ENCODE measurements around the gene ELMOD1.

ELMOD1 gene

DNA sequence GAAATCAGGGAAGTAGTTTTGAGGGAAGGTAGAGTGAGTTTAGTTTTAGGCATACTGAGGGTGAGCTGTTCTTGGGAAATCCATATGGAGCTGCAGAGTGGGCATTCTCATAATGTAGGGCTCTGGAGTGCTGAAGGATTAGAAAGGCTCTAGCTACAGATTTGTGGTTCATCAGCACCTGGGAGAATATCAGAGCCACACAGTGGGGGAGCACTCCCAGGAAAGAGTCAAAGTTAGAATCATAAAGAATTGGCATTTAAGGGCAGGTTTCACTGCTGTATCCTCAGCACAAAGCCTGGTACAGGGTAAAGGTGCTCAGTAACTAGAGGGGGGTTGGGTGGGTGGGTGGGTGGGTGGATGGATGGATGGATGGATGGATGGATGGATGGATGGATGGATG, 68.4 kb downstream of the ELMOD1 start:
- ATAC-seq, result no peak
- TF ChIP-seq PPARA (CRISPR knock-in tag; IDR thresholded peaks at IDR 0.05; ENCODE audit: borderline replicate concordance), result no peak
- no peak for TF ChIP-seq ZNF8 (CRISPR knock-in tag; IDR thresholded peaks at IDR 0.05)
- TF ChIP-seq, protein P1, sequence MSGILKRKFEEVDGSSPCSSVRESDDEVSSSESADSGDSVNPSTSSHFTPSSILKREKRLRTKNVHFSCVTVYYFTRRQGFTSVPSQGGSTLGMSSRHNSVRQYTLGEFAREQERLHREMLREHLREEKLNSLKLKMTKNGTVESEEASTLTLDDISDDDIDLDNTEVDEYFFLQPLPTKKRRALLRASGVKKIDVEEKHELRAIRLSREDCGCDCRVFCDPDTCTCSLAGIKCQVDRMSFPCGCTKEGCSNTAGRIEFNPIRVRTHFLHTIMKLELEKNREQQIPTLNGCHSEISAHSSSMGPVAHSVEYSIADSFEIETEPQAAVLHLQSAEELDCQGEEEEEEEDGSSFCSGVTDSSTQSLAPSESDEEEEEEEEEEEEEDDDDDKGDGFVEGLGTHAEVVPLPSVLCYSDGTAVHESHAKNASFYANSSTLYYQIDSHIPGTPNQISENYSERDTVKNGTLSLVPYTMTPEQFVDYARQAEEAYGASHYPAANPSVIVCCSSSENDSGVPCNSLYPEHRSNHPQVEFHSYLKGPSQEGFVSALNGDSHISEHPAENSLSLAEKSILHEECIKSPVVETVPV (CRISPR knock-in tag; IDR thresholded peaks at IDR 0.05), result no peak
- no peak for TF ChIP-seq TCF4 (CRISPR knock-in tag; IDR thresholded peaks at IDR 0.05; ENCODE audit: borderline replicate concordance)
- no peak for TF ChIP-seq ISL1 (CRISPR knock-in tag; IDR thresholded peaks at IDR 0.05)
- TF ChIP-seq RARB (CRISPR knock-in tag; IDR thresholded peaks at IDR 0.05), result no peak
- TF ChIP-seq ZNF70 (CRISPR knock-in tag; IDR thresholded peaks at IDR 0.05), result no peak
- TF ChIP-seq ZFP30 (CRISPR knock-in tag; IDR thresholded peaks at IDR 0.05), result no peak
- TF ChIP-seq ARNTL (CRISPR knock-in tag; IDR thresholded peaks at IDR 0.05; ENCODE audit: borderline replicate concordance, low read depth), result no peak
- TF ChIP-seq CSDC2 (CRISPR knock-in tag; IDR thresholded peaks at IDR 0.05), result no peak

DNA sequence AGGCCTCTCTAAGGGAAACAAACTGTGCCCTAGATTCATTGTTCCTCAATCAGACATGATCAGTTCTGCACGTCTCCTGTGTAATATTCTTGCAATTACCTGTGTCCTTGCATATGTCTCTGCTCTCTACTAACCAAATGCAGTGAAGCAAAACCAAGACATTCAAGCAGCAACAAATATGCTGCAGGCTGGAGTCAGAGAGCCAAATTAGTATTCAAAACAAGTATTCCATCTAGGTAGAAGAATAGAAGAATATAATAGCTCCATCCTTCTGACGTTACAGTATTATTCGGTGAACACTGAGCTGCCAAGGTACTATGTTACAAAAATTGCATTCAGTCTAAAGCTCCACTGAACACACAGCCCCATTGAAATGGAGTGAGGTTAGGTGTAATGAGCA, 69.1 kb downstream of the ELMOD1 start:
- no peak for ATAC-seq
- TF ChIP-seq ISL1 (CRISPR knock-in tag; IDR thresholded peaks at IDR 0.05) (no peak), ZFP30 (CRISPR knock-in tag; IDR thresholded peaks at IDR 0.05) (no peak), ZNF70 (CRISPR knock-in tag; IDR thresholded peaks at IDR 0.05) (no peak), ARNTL (CRISPR knock-in tag; IDR thresholded peaks at IDR 0.05; ENCODE audit: borderline replicate concordance, low read depth) (no peak)
- TF ChIP-seq, protein P2, sequence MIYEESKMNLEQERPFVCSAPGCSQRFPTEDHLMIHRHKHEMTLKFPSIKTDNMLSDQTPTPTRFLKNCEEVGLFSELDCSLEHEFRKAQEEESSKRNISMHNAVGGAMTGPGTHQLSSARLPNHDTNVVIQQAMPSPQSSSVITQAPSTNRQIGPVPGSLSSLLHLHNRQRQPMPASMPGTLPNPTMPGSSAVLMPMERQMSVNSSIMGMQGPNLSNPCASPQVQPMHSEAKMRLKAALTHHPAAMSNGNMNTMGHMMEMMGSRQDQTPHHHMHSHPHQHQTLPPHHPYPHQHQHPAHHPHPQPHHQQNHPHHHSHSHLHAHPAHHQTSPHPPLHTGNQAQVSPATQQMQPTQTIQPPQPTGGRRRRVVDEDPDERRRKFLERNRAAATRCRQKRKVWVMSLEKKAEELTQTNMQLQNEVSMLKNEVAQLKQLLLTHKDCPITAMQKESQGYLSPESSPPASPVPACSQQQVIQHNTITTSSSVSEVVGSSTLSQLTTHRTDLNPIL (CRISPR knock-in tag; IDR thresholded peaks at IDR 0.05; ENCODE audit: low read depth), result no peak
- TF ChIP-seq, protein P3, sequence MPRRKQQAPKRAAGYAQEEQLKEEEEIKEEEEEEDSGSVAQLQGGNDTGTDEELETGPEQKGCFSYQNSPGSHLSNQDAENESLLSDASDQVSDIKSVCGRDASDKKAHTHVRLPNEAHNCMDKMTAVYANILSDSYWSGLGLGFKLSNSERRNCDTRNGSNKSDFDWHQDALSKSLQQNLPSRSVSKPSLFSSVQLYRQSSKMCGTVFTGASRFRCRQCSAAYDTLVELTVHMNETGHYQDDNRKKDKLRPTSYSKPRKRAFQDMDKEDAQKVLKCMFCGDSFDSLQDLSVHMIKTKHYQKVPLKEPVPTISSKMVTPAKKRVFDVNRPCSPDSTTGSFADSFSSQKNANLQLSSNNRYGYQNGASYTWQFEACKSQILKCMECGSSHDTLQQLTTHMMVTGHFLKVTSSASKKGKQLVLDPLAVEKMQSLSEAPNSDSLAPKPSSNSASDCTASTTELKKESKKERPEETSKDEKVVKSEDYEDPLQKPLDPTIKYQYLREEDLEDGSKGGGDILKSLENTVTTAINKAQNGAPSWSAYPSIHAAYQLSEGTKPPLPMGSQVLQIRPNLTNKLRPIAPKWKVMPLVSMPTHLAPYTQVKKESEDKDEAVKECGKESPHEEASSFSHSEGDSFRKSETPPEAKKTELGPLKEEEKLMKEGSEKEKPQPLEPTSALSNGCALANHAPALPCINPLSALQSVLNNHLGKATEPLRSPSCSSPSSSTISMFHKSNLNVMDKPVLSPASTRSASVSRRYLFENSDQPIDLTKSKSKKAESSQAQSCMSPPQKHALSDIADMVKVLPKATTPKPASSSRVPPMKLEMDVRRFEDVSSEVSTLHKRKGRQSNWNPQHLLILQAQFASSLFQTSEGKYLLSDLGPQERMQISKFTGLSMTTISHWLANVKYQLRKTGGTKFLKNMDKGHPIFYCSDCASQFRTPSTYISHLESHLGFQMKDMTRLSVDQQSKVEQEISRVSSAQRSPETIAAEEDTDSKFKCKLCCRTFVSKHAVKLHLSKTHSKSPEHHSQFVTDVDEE (CRISPR knock-in tag; IDR thresholded peaks at IDR 0.05), result no peak
- TF ChIP-seq, protein P4, sequence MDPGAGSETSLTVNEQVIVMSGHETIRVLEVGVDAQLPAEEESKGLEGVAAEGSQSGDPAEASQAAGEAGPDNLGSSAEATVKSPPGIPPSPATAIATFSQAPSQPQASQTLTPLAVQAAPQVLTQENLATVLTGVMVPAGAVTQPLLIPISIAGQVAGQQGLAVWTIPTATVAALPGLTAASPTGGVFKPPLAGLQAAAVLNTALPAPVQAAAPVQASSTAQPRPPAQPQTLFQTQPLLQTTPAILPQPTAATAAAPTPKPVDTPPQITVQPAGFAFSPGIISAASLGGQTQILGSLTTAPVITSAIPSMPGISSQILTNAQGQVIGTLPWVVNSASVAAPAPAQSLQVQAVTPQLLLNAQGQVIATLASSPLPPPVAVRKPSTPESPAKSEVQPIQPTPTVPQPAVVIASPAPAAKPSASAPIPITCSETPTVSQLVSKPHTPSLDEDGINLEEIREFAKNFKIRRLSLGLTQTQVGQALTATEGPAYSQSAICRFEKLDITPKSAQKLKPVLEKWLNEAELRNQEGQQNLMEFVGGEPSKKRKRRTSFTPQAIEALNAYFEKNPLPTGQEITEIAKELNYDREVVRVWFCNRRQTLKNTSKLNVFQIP (CRISPR knock-in tag; IDR thresholded peaks at IDR 0.05; ENCODE audit: borderline replicate concordance, low read depth), result no peak

DNA sequence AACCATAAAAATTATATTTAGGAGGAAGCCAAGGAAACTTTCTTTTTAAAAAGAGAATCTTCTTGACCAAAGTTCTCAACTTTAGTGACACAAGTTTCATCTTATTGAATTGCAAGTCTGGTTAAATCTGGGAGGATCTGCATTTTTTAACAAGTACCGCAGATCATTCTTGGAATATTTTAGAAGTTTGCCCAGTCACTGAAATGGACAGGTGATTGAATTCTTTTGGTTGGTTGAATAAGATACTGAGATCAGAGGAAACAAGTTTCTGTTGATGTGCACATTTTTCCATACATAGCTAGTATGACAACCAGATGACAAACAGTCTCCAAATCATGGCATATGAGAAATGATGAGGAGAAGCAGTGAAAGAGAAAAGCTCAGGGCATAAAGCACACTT, 70.7 kb downstream of the ELMOD1 start:
- ATAC-seq, result no peak

DNA sequence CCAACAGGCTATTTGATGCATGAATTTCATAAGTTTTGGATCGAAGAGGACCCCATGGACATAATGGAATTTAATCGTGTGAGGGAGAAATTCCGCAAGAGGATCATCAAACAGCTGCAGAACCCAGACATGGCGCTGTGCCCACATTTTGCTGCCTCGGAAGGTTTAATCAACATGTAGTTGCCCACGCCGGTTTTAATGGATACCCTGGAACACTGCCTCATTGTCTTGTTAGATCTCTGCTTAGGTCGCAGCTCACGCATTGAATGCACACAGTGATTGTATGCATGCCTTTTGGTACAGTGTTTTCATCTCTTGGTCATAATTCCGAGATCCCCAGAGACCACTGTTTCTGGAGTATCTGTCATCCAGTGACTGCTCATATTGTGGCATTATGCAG, 74.1 kb downstream of the ELMOD1 start:
- no peak for ATAC-seq
- TF ChIP-seq GLIS3 (CRISPR knock-in tag; IDR thresholded peaks at IDR 0.05) (no peak), RARB (CRISPR knock-in tag; IDR thresholded peaks at IDR 0.05) (no peak), ZNF565 (CRISPR knock-in tag; conservative IDR thresholded peaks at IDR 0.05; ENCODE audit: low read depth) (no peak), ZNF70 (CRISPR knock-in tag; IDR thresholded peaks at IDR 0.05) (no peak)
- TF ChIP-seq, protein P4 (CRISPR knock-in tag; IDR thresholded peaks at IDR 0.05; ENCODE audit: borderline replicate concordance, low read depth), result no peak
- TF ChIP-seq, protein P3 (CRISPR knock-in tag; IDR thresholded peaks at IDR 0.05), result no peak
- TF ChIP-seq, protein P5, sequence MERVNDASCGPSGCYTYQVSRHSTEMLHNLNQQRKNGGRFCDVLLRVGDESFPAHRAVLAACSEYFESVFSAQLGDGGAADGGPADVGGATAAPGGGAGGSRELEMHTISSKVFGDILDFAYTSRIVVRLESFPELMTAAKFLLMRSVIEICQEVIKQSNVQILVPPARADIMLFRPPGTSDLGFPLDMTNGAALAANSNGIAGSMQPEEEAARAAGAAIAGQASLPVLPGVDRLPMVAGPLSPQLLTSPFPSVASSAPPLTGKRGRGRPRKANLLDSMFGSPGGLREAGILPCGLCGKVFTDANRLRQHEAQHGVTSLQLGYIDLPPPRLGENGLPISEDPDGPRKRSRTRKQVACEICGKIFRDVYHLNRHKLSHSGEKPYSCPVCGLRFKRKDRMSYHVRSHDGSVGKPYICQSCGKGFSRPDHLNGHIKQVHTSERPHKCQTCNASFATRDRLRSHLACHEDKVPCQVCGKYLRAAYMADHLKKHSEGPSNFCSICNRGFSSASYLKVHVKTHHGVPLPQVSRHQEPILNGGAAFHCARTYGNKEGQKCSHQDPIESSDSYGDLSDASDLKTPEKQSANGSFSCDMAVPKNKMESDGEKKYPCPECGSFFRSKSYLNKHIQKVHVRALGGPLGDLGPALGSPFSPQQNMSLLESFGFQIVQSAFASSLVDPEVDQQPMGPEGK (CRISPR knock-in tag; IDR thresholded peaks at IDR 0.05; ENCODE audit: borderline replicate concordance), result no peak
- TF ChIP-seq, protein P1 (CRISPR knock-in tag; IDR thresholded peaks at IDR 0.05), result no peak

More for the DNA sequence above, 70.7 kb downstream of the ELMOD1 start:
- TF ChIP-seq ZC3H10 (CRISPR knock-in tag; IDR thresholded peaks at IDR 0.05) (no peak), TCF4 (CRISPR knock-in tag; IDR thresholded peaks at IDR 0.05; ENCODE audit: borderline replicate concordance) (no peak)
- TF ChIP-seq, protein P2 (CRISPR knock-in tag; IDR thresholded peaks at IDR 0.05; ENCODE audit: low read depth), result no peak
